ENCODE data around the gene PPM1B.
A peak's percentile ranks its signal among the peaks of the same experiment; 100 is the strongest.

GRCh38 chr2:44168681-44169154 is at the start of gene PPM1B:
- TF ChIP-seq TOPORS (CRISPR knock-in tag; IDR thresholded peaks at IDR 0.05) (no peak), GTF2F1 (IDR thresholded peaks at IDR 0.05; ENCODE audit: low read length) (0 out of 2 replicates have a peak, but pooled peaks have one; percentile 51), POLR2A (IDR thresholded peaks at IDR 0.05; ENCODE audit: insufficient read depth in 1 of 2, low read depth in 2 of 2, low read length in 2 of 2) (peak; percentile 94 to 97), ETV6 (CRISPR knock-in tag; conservative IDR thresholded peaks at IDR 0.05) (peak; percentile 80; the same call in 1 of the 2 replicates), SP2 (CRISPR knock-in tag; IDR thresholded peaks at IDR 0.05) (peak; percentile 87), NFE2L1 (CRISPR knock-in tag; IDR thresholded peaks at IDR 0.05; ENCODE audit: borderline replicate concordance) (no peak), EZH2 (conservative IDR thresholded peaks at IDR 0.05; ENCODE audit: low read depth, low read length) (no peak), ZNF792 (CRISPR knock-in tag; IDR thresholded peaks at IDR 0.05) (peak; percentile 60), ZNF451 (CRISPR knock-in tag; IDR thresholded peaks at IDR 0.05) (0 out of 2 replicates have a peak, but pooled peaks have one; percentile 20), BCL6 (CRISPR knock-in tag; IDR thresholded peaks at IDR 0.05) (0 out of 2 replicates have a peak, but pooled peaks have one; percentile 28), ZIK1 (CRISPR knock-in tag; IDR thresholded peaks at IDR 0.05; ENCODE audit: borderline replicate concordance, low read depth) (no peak), ZNF549 (CRISPR knock-in tag; IDR thresholded peaks at IDR 0.05) (no peak), KAT8 (CRISPR knock-in tag; IDR thresholded peaks at IDR 0.05) (peak; percentile 53; the same call in 1 of the 2 replicates)
- TF ChIP-seq, protein P1, sequence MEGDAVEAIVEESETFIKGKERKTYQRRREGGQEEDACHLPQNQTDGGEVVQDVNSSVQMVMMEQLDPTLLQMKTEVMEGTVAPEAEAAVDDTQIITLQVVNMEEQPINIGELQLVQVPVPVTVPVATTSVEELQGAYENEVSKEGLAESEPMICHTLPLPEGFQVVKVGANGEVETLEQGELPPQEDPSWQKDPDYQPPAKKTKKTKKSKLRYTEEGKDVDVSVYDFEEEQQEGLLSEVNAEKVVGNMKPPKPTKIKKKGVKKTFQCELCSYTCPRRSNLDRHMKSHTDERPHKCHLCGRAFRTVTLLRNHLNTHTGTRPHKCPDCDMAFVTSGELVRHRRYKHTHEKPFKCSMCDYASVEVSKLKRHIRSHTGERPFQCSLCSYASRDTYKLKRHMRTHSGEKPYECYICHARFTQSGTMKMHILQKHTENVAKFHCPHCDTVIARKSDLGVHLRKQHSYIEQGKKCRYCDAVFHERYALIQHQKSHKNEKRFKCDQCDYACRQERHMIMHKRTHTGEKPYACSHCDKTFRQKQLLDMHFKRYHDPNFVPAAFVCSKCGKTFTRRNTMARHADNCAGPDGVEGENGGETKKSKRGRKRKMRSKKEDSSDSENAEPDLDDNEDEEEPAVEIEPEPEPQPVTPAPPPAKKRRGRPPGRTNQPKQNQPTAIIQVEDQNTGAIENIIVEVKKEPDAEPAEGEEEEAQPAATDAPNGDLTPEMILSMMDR (CRISPR knock-in tag; IDR thresholded peaks at IDR 0.05): no peak
